ENCODE data around the gene NRP1.

NRP1 gene

DNA sequence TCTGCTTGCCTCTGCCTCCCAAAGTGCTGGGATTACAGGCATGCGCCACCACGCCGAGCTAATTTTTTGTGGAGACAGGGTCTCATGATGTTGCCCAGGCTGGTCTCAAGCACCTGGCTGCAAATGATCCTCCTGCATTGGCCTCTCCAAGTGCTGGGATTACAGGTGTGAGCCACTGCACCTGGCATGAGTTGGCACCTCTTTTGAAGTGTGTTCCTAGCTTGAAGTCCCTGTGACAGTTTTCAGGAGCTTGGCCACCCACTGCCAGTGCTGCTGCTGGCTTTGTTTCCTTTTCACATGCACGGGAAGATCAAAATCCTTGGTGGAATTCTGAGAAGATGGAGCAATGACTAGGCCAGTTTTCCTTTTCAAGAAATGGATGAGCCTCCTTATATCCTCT is 126.3 kb downstream of the NRP1 start:
- ATAC-seq, result no peak
- TF ChIP-seq CSDC2 (CRISPR knock-in tag; IDR thresholded peaks at IDR 0.05) (no peak), ESRRG (CRISPR knock-in tag; IDR thresholded peaks at IDR 0.05) (no peak), GLIS3 (CRISPR knock-in tag; IDR thresholded peaks at IDR 0.05) (no peak), BACH2 (CRISPR knock-in tag; IDR thresholded peaks at IDR 0.05; ENCODE audit: borderline replicate concordance) (no peak), TOX (CRISPR knock-in tag; IDR thresholded peaks at IDR 0.05; ENCODE audit: borderline replicate concordance) (no peak), ZFP3 (CRISPR knock-in tag; IDR thresholded peaks at IDR 0.05) (no peak), ISL1 (CRISPR knock-in tag; IDR thresholded peaks at IDR 0.05) (no peak), RARB (CRISPR knock-in tag; IDR thresholded peaks at IDR 0.05) (no peak), ZFP30 (CRISPR knock-in tag; IDR thresholded peaks at IDR 0.05) (no peak), ZNF8 (CRISPR knock-in tag; IDR thresholded peaks at IDR 0.05) (no peak), PPARA (CRISPR knock-in tag; IDR thresholded peaks at IDR 0.05; ENCODE audit: borderline replicate concordance) (no peak), OSR1 (CRISPR knock-in tag; IDR thresholded peaks at IDR 0.05) (no peak), ARNTL (CRISPR knock-in tag; IDR thresholded peaks at IDR 0.05; ENCODE audit: borderline replicate concordance, low read depth) (no peak), PATZ1 (CRISPR knock-in tag; IDR thresholded peaks at IDR 0.05; ENCODE audit: borderline replicate concordance) (no peak), ZNF565 (CRISPR knock-in tag; conservative IDR thresholded peaks at IDR 0.05; ENCODE audit: low read depth) (no peak), TCF4 (CRISPR knock-in tag; IDR thresholded peaks at IDR 0.05; ENCODE audit: borderline replicate concordance) (no peak), ZNF70 (CRISPR knock-in tag; IDR thresholded peaks at IDR 0.05) (no peak)
- TF ChIP-seq, protein P1, sequence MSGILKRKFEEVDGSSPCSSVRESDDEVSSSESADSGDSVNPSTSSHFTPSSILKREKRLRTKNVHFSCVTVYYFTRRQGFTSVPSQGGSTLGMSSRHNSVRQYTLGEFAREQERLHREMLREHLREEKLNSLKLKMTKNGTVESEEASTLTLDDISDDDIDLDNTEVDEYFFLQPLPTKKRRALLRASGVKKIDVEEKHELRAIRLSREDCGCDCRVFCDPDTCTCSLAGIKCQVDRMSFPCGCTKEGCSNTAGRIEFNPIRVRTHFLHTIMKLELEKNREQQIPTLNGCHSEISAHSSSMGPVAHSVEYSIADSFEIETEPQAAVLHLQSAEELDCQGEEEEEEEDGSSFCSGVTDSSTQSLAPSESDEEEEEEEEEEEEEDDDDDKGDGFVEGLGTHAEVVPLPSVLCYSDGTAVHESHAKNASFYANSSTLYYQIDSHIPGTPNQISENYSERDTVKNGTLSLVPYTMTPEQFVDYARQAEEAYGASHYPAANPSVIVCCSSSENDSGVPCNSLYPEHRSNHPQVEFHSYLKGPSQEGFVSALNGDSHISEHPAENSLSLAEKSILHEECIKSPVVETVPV (CRISPR knock-in tag; IDR thresholded peaks at IDR 0.05), result no peak
- TF ChIP-seq, protein P2, sequence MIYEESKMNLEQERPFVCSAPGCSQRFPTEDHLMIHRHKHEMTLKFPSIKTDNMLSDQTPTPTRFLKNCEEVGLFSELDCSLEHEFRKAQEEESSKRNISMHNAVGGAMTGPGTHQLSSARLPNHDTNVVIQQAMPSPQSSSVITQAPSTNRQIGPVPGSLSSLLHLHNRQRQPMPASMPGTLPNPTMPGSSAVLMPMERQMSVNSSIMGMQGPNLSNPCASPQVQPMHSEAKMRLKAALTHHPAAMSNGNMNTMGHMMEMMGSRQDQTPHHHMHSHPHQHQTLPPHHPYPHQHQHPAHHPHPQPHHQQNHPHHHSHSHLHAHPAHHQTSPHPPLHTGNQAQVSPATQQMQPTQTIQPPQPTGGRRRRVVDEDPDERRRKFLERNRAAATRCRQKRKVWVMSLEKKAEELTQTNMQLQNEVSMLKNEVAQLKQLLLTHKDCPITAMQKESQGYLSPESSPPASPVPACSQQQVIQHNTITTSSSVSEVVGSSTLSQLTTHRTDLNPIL (CRISPR knock-in tag; IDR thresholded peaks at IDR 0.05; ENCODE audit: low read depth), result no peak

DNA sequence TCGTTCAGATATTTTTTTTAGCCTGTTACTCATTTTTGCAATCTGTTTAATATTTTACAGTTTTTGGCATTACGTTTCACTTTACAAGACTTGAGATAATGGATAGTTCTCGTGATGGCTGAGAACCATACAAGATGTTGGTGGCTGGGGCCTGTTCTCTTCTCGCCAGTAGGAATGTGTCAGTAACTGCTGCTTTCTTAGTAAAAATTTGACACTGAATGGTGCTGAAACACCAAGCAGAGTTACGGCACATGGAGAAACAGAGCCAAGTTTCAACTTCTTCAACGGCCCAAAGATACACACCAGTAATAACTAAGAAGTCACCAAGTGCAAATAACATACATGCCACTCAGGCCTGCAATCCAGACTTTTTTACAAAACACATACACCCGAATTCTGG is 130.4 kb downstream of the NRP1 start:
- no peak for ATAC-seq
- TF ChIP-seq GLIS3 (CRISPR knock-in tag; IDR thresholded peaks at IDR 0.05) (no peak), ZNF70 (CRISPR knock-in tag; IDR thresholded peaks at IDR 0.05) (no peak), ZFP30 (CRISPR knock-in tag; IDR thresholded peaks at IDR 0.05) (no peak), RARB (CRISPR knock-in tag; IDR thresholded peaks at IDR 0.05) (no peak)

GRCh38 chr10:33201971-33202370 is 132.5 kb downstream of the NRP1 start:
- ATAC-seq, result no peak
- TF ChIP-seq ARNTL (CRISPR knock-in tag; IDR thresholded peaks at IDR 0.05; ENCODE audit: borderline replicate concordance, low read depth) (no peak), ZFP30 (CRISPR knock-in tag; IDR thresholded peaks at IDR 0.05) (no peak), PPARA (CRISPR knock-in tag; IDR thresholded peaks at IDR 0.05; ENCODE audit: borderline replicate concordance) (no peak), TSHZ2 (CRISPR knock-in tag; IDR thresholded peaks at IDR 0.05) (no peak), ZFP3 (CRISPR knock-in tag; IDR thresholded peaks at IDR 0.05) (no peak), CSDC2 (CRISPR knock-in tag; IDR thresholded peaks at IDR 0.05) (no peak)
- TF ChIP-seq, protein P1 (CRISPR knock-in tag; IDR thresholded peaks at IDR 0.05), result no peak
